ENCODE results near the gene RSPH9.
A peak's percentile ranks its signal among the peaks of the same experiment; 100 is the strongest.
"Not testable (repeated sequence)": the region's sequence is repeated elsewhere in the genome, so short reads cannot be mapped to it uniquely, and the experiment has no call there.

RSPH9 gene

DNA sequence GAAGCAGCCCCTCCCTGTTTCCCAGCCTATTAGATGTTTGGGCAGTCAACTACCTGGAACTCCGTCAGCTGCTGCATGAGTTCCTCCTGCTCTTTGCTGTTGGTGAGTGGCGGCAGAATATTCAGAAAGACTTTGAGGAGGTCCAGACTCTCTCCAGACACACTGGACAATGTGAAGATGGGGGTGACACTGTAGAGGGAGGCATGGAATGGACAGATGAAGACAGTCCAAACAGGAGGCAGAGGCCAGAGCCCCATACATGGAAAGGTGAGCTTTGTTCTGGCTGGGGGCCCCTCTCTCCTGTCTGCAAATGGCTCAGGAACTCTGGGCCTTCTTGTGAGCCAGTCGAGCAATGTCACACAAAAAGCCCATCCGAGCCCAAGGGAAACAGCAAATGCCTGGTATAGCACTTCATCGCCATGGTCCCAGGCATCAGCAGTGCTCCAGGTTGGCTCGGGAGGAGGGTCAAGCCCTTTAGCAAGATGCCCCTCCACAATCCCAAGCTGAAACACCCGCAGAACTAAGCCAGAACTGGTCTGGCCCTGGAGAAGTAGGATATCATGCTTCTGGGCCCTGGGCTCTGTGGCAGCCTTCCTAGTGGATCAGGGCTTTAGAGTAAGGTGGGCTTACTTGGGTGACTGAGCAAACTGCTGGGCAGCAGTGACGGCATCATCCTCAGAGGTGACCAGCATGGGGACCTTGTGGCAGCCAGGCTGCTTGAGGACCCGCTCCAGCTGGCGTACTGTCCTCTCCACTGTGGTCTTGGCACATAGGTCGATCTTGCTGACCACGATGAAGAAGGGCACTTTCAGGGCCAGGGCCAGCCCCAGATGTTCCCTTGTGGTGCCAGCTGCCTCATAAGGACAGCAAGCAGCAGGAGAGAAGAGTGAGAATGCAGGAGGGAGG is 20.7 kb upstream of the RSPH9 start:
- H3K27me3 Mint-ChIP-seq = no peaks in the 10 kb centered on the region
- no peak overlapping the region for H3K4me3 Mint-ChIP-seq
- no peaks in the 10 kb centered on the region for H3K9me3 Mint-ChIP-seq
- peak overlapping the region; percentile 26 to 65 for H3K27ac Mint-ChIP-seq
- DNase-seq = no peak
- peaks cover 44% of the 10 kb centered on the region for H3K4me1 Mint-ChIP-seq
- ATAC-seq = no peak

DNA sequence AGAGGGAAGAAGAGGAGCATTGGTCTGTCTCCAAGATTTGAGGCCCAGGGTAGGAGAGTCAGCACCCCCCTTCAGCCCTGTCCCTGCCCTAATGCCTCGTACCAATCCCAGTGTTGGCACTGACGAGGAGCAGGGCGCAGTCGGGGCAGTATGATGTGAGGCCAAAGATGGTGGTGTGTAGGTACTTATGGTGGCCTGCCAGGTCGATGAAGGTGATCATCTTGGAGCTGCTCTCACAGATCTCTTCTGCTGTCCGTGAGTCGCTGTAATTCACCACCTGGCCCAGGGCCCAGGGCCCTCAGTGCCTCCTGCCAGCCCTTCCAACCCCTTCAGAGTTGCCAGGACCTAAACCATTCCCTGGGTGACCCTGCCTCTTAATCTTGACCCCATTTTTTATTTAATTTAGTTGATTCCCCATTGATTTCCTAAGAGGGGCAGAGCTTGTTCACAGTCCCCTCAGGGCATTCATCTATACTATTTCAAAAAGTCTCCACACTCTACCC is 20.0 kb upstream of the RSPH9 start:
- Mint-ChIP-seq H3K4me1 (peaks cover 45% of the 10 kb centered on the region), H3K27ac (peak overlapping the region in 1 of 2 donors; percentile 50), H3K27me3 (no peaks in the 10 kb centered on the region)

DNA sequence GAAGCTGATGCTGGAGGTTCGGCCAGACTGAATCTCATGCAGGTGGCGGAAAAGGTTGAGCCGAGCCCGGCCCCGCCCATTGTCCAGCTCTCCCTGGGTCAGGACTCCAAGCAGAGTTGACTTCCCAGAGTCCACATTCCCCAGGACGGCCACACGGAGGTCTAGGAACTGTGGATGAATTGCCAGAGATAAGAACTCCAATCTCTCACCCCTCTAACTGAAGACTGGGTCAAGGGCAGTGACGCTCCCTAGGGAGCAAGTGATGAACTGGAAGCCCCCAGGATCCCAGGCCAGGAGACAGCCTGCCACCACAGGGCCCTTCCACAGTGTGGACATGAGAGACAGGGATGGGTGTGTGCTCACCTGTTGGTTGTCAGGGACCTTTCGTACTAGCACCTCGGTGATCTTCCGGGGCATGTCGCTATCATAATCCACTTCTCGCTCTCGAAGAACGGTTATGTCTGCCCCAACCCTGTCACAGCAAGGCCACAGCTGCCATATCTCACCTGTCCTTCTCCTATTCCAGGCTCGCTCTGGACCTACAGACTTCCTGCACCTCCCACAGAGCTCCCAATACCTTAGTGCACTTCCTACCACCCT is 19.3 kb upstream of the RSPH9 start:
- Mint-ChIP-seq H3K9me3 (no peaks in the 10 kb centered on the region), H3K4me3 (peak overlapping the region in 1 of 2 donors; percentile 27), H3K4me1 (peaks cover 51% of the 10 kb centered on the region), H3K27ac (peak overlapping the region in 1 of 2 donors; percentile 100), H3K27me3 (no peaks in the 10 kb centered on the region)
- DNase-seq (no peak), ATAC-seq (no peak)

More for the DNA sequence above, 20.0 kb upstream of the RSPH9 start:
- no peak for DNase-seq
- no peak overlapping the region for H3K4me3 Mint-ChIP-seq
- ATAC-seq = no peak
- H3K9me3 Mint-ChIP-seq = no peaks in the 10 kb centered on the region

DNA sequence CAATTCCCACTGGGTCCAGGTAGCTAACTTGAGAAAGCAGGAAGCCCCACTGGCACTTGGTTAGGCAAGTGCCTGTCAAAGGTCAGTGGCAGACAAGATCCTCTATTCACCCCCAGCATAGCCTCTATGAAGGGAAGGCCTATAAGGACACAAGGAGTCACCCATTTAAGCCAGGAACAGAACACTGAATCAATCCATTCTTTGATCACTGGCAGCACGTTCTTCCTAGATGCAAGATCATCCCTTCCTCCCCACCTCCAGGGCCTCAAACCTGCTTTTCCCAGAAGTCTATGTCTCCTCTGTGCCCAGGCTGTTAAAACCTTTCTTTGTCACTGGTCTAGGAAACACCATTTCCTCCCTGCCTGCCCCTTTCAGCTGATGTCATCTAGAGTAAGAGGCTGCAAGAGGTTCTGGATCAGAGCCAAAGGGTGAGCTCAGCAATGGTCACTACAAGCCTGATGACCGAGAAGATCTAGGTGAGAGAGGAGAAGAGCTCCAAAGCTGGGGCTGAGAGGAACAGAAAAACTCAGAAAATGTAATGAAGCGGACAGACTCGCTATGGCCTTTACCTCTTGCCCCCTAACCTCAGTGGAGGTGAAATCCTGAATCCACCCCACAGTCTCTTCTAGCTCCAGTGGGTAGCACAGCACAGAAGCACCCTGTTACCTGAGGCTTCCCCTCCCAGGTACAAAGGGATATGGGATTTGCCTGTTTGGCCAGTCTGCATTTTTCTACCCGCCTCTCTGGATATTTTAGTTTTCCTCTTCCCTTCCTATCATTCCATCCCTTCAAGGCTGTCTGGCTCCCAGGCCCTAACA is 17.6 kb upstream of the RSPH9 start:
- Mint-ChIP-seq H3K27ac (peak overlapping the region; percentile 98 to 100), H3K9me3 (no peaks in the 10 kb centered on the region)
- peak; percentile 13 for ATAC-seq

DNA sequence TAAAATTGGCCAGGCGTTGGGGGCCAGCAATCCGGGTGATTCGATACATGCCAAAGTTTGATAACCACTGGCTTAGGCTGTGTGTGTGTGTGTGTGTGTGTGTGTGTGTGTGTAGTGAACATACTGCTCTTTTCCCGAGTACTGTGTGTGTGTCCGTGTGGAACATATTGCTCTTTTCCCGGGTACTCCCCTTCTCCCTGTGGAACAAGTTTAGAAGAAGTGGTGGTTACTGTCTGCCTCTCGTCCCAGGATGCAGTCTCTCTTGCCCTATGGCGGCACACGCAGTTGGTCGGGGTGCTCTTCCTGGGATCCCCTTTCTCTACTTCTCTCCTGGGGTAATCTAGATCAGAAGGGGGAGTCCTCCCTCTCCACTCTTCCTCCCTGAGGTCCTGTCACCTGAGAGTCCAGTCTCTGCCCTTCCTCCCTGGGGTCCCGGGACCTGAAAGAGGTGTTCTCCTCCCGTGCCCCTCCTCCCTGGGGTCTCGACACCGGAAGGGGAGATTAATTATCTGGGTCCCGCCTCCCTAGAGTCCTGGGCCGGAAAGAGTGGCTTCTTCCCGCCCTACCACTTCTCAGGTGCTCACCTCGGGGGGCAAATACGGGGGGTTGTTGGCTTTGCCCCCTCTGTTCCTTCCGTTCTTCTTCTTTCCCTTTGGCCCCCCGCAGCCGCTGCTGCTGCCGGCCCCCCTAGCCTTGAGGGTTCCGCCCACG is 16.3 kb upstream of the RSPH9 start:
- Mint-ChIP-seq H3K9me3 (no peaks in the 10 kb centered on the region), H3K27ac (peak overlapping the region; percentile 100), H3K4me1 (peaks cover 44% of the 10 kb centered on the region), H3K4me3 (peak overlapping the region; percentile 97 to 100), H3K27me3 (no peaks in the 10 kb centered on the region)
- ATAC-seq (peak; percentile 60), DNase-seq (peak; percentile 66 to 78)

More for the DNA sequence above, 17.6 kb upstream of the RSPH9 start:
- Mint-ChIP-seq H3K4me3 (peak overlapping the region; percentile 97 to 100), H3K27me3 (no peaks in the 10 kb centered on the region), H3K4me1 (peaks cover 52% of the 10 kb centered on the region)
- peak; percentile 37 to 79 for DNase-seq

DNA sequence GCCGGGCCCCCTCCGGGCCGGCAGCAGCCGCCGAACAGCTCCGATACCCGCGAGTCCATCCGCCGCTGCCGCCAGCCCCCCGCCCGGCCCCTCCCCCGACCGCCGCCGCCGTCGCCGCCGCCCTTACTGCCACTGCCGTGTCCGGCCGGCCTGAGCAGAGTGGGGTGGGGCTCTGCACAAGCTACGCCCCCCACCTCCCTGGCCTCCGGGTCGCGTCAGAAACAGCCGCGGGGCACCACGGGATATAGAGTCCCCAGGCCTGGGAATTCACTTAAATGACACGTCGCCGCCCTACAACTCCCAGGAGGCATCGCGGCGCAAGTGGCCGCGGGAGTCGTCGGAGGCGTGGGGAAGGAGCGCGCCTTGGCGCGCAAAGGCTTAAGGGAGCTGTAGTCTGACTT is 15.7 kb upstream of the RSPH9 start, which contains the start of gene GTPBP2:
Gene GTPBP2 (minus strand): TSS at position 161 of the 401 bp plus-strand sequence. CDS start 102 bp downstream, at position 59.
- no peaks in the 10 kb centered on the region for H3K27me3 Mint-ChIP-seq
- H3K4me1 Mint-ChIP-seq = peaks cover 44% of the 10 kb centered on the region
- DNase-seq (peak; percentile 95 to 98), ATAC-seq (peak; percentile 86)
- no peaks in the 10 kb centered on the region for H3K9me3 Mint-ChIP-seq
- H3K4me3 Mint-ChIP-seq = peak within 1 kb of the TSS; percentile 97 to 100
- peak within 1 kb of the TSS; percentile 100 for H3K27ac Mint-ChIP-seq

DNA sequence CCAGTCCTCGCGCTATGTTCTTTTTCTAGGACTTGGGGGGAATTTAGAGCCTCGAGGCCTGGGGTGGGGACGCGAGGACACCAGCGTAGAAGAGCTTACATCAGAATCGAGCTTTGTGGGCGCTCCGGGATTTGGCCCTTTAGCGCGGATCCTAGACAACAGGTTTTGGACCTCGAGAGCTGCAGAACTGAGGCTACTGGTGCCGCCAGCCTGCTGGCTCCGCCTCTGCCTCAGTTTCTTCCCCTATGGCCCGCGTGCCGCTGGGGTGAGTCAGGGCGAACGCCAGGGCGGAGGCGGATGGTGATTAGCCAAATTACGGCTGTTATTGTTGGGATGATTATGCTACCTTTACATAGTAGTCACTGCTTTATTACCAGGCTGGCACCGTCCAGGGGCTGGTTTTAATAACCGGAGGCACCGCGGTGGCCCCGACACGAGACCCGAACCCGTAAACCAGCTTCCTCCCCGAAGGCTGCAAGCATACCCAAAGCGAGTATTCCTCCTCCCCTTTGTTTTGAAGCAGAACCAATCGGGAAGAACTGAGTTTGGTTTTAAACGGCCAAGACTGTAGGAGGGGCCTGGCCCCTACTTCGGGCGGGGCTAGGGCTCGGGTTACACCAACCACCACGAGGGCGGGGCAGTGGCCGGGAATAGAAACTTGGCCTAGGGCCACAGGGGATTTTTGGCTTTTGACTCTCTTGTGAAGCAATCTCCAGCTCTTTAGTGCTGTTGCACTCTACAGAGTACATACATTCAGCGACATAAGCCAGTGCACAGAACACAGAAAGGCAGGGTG is 15.1 kb upstream of the RSPH9 start:
- Mint-ChIP-seq H3K4me3 (peak overlapping the region; percentile 97 to 100), H3K9me3 (no peaks in the 10 kb centered on the region), H3K27me3 (no peaks in the 10 kb centered on the region), H3K27ac (peak overlapping the region; percentile 98 to 100), H3K4me1 (peaks cover 46% of the 10 kb centered on the region)
- peak; percentile 78 for ATAC-seq
- DNase-seq = peak; percentile 91 to 97

DNA sequence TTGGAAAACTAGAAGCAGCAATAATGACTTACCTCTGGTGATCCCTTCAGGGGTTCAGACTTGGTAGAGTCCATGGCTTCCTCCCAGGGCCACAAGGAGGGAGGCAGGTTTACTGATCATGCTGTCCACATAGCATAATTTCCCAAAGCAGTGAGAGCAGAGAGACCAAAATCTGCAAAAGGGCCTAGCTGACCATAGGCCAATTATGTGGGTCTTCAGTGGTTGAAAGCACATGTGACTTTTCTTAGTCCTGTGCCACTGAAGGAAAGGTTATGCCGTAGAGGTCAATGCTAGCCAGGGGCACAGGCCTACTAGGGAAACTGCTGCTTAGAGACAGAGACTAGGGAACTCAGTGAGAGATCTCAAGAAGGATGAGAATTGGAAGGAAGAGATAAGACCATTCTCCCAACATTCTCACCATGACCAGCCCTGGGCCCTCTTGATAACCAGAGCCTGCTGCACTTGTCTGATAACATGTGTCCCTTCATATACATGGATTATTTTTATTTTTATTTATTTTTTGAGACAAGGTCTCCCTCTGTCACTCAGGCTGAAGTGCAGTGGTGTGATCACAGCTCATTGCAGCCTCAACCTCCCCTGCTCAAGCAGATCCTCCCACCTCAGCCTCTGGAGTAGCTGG is 13.7 kb upstream of the RSPH9 start:
- Mint-ChIP-seq H3K9me3 (no peaks in the 10 kb centered on the region), H3K27me3 (no peaks in the 10 kb centered on the region), H3K4me3 (peak overlapping the region in 1 of 2 donors; percentile 69), H3K4me1 (peaks cover 51% of the 10 kb centered on the region), H3K27ac (peak overlapping the region in 1 of 2 donors; percentile 66)
- DNase-seq = no peak
- ATAC-seq = no peak

DNA sequence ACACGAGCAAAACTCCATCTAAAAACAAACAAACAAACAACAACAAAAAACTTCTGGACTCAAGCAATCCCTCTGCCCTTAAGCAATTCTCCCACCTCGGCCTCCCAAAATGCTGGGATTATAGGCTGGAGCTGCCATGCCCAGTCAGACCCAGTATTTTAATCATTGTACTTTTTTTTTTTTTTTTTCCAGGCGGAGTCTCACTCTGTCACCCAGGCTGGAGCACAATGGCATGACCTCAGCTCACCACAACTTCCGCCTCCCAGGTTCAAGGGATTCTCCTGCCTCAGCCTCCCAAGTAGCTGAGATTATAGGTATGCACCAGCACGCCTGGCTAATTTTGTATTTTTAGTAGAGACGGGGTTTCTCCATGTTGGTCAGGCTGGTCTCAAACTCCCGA is 11.8 kb upstream of the RSPH9 start:
- H3K27me3 Mint-ChIP-seq, H3K9me3 Mint-ChIP-seq: not testable (repeated sequence)
- H3K4me1 Mint-ChIP-seq = peaks cover 51% of the 10 kb centered on the region

DNA sequence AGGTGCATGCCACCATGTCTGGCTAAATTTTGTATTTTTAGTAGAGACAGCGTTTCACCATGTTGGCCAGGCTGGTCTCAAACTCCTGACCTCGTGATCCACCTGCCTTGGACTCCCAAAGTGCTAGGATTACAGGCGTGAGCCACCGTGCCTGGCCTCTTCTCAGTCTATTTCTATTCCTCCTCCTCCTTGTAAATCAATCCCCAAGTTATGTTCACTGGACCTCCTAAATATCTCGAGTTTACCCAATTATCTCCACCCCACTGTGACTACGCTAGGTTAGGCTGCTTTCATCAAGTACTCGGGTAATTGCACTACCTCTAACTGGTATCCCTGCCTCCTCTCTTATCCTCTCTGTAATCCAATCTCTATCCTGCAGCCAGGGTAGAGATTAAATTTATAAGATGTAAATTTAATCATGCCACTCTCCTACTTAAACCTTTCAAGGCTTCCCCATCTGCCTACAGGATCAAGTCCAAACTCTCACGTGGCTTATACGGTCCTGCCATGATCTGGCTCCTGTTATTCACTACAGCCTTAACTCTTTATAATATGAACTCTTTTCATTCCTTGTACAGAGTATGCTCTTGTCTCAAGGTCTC is 10.0 kb upstream of the RSPH9 start:
- peaks cover 61% of the 10 kb centered on the region for H3K4me1 Mint-ChIP-seq

More for the DNA sequence above, 11.8 kb upstream of the RSPH9 start:
- H3K4me3 Mint-ChIP-seq, H3K27ac Mint-ChIP-seq, DNase-seq, ATAC-seq: not testable (repeated sequence)

DNA sequence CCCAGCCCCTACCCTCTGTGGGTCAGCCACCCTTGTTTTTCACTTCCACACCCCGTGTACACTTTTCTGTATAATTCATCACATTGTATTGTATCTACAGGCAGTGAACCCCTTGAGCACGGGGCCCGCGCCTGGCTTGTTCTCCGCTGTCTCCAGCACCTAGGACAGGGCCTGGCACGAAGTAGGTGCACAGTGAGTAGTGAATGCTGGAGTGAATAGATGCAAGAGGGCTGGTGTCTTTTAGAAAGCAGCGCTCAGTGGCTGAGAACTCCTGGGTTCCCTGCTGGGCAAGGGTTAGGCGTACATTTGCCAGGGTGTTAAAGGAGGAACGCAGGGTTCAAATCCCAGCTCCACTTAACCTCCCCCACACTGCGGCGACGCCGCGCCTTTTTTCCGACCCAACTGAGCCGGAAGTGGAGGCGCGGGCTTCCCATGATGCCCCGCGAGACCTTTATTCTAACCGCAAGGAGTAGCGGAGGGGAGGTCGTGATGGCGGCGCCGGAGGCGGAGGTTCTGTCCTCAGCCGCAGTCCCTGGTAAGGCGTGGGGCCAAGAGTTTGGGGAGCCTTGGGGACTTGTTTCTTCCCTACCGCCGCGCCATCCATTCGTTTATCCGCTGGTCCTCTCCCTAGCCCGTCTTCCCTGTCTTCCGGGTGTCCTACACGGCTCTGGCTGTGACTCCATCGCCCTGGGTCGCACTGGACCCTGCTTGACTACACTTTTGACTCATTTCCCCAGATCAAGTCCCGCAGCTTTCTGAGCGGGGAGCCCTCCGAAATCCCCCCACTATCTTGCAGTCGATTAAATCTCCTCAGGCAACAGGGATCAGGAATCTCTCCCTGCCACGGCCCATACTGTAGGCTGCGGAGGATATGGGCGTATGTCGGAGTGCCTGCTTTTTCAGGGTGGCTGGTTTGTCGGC is 9.2 kb upstream of the RSPH9 start, which contains the start of gene MAD2L1BP:
Gene MAD2L1BP (plus strand): TSS at position 454 of the 921 bp plus-strand sequence. CDS start 36 bp downstream, at position 490.
- H3K27ac Mint-ChIP-seq = peak within 1 kb of the TSS; percentile 95 to 97
- peak within 1 kb of the TSS; percentile 89 to 96 for H3K4me3 Mint-ChIP-seq
- peaks cover 61% of the 10 kb centered on the region for H3K4me1 Mint-ChIP-seq
- ATAC-seq (peak; percentile 91), DNase-seq (peak; percentile 81 to 88)
- H3K27me3 Mint-ChIP-seq = no peaks in the 10 kb centered on the region
- H3K9me3 Mint-ChIP-seq = no peaks in the 10 kb centered on the region

More for the DNA sequence above, 10.0 kb upstream of the RSPH9 start:
- no peaks in the 10 kb centered on the region for H3K9me3 Mint-ChIP-seq
- peak overlapping the region; percentile 89 to 96 for H3K4me3 Mint-ChIP-seq
- ATAC-seq (no peak), DNase-seq (no peak)
- peak overlapping the region in 1 of 2 donors; percentile 57 for H3K27ac Mint-ChIP-seq
- H3K27me3 Mint-ChIP-seq = no peaks in the 10 kb centered on the region

DNA sequence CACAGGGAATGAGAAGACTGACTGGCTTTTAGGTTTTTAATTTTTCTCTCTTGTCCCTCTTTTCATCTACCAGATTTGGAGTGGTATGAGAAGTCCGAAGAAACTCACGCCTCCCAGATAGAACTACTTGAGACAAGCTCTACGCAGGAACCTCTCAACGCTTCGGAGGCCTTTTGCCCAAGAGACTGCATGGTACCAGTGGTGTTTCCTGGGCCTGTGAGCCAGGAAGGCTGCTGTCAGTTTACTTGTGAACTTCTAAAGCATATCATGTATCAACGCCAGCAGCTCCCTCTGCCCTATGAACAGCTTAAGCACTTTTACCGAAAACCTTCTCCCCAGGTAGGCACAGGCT is 8.6 kb upstream of the RSPH9 start:
- ATAC-seq (peak; percentile 32), DNase-seq (no peak)
- Mint-ChIP-seq H3K27ac (peak overlapping the region; percentile 95 to 97), H3K9me3 (no peaks in the 10 kb centered on the region), H3K4me3 (peak overlapping the region; percentile 89 to 96), H3K27me3 (no peaks in the 10 kb centered on the region), H3K4me1 (peaks cover 58% of the 10 kb centered on the region)
